GM18909 (cell line): ENCODE results near the gene CDH26.

Experiments
- ATAC-seq: cut with Tn5 transposase; IDR thresholded peaks from one replicate; pipeline ENCODE4 v1.9.1; 2021; ENCODE audit warnings: mild to moderate bottlenecking; ENCODE audit not compliant: unreplicated experiment, poor library complexity

CDH26 gene

GRCh38 chr20:60057123-60057865, 99.1 kb downstream of the CDH26 start:
- ATAC-seq: peak; percentile 49

- peak; percentile 33 for ATAC-seq
Observed at GRCh38 chr20:60057866-60058807, 99.9 kb downstream of the CDH26 start.

- no peak for ATAC-seq
Observed at GRCh38 chr20:60058879-60059278, 100.7 kb downstream of the CDH26 start.

- ATAC-seq: no peak
Observed at GRCh38 chr20:60060006-60060557, 101.9 kb downstream of the CDH26 start.

GRCh38 chr20:60060593-60060992, 102.4 kb downstream of the CDH26 start:
- no peak for ATAC-seq

- ATAC-seq: no peak
Observed at GRCh38 chr20:60062431-60063047, 104.3 kb downstream of the CDH26 start.

GRCh38 chr20:60063048-60063451, 104.8 kb downstream of the CDH26 start:
- ATAC-seq: no peak

GRCh38 chr20:60063739-60064380, 105.6 kb downstream of the CDH26 start:
- ATAC-seq: no peak
